HG02852 (cell line): Measurements from ENCODE around the gene CHN2.
A peak's percentile ranks its signal among the peaks of the same experiment; 100 is the strongest.

ENCODE experiments used
- ATAC-seq: cut with Tn5 transposase; IDR thresholded peaks from one replicate; pipeline ENCODE4 v1.9.1; 2021; ENCODE audit warnings: mild to moderate bottlenecking, moderate library complexity; ENCODE audit not compliant: unreplicated experiment

Gene CHN2

DNA sequence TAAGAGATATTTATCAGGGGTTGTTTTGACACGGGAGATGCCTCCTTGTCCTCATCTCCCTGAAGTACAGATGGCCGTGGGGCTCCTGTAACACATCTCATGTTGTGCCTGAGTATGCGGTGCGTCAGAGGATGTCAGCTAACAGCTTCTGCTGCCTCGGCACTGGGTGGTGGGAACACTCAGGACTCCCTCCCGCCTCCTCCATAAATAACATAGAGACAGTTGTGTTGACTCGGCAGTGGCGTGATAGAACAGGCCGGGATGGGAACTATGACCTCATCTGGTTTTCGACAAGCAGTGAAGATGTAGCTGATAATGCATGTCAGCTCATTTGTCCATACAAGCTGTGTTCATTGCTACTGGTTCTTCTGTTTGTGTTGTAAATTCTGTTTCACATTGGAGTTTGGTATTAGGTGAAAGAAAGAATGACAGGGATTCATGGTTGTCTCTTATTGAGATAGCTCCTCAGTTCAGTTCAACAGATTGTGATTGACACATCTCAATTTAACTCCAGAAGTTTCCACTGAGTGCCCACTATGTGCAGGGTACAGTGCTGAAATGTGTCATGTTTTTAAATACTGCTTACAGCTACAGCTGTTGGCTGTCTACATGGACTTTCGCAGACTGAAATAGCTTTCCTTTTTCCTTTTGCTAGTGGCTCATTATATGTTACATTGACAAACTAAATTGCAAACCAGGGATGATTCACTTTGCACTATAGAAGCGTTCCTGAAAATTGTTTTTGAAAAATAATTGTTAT lies 87.4 kb downstream of the CHN2 start:
- no peak for ATAC-seq

GRCh38 chr7:29282819-29283414 lies 88.3 kb downstream of the CHN2 start:
- no peak for ATAC-seq

- no peak for ATAC-seq
These were observed 90.3 kb downstream of the CHN2 start for GRCh38 chr7:29284696-29285443.

DNA sequence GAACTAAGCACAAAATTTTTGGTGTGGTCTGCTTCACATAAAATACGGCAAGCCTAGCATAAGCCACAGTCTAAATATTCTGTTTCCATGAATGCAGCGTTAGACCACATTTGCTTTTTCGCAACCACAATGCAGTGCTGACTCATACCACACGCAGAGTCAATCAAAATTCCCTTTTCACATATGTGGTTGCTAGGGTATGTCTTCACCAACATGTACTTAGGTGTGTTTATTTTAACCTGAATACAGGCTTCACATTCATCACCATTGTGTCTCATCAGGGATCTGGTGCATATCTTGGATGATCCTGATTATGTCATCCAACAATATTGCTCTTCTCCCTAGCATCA lies 90.8 kb downstream of the CHN2 start:
- peak; percentile 72 for ATAC-seq

DNA sequence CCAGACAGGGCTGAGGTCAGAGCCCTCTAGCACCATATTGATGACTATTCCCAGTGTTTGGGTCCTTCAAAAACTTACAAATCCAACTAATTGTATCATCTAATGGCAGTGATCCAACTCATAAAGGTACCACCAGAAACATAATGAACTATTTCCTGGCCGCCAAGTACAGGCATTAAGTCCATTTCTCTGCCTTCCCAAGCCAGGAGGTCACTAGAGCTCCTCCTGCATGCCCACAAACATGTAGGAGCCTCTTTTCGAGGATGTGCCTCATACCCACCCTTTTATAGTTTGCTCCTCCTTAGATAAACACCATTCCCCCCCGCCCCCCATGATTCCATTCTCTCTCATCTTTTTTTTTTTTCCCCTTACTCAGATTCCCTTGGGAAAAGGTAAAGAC lies 91.3 kb downstream of the CHN2 start:
- no peak for ATAC-seq

GRCh38 chr7:29287366-29287765 lies 92.8 kb downstream of the CHN2 start:
- no peak for ATAC-seq

GRCh38 chr7:29288181-29289091 lies 93.9 kb downstream of the CHN2 start:
- ATAC-seq: no peak

- ATAC-seq: peak; percentile 59
These were observed 94.8 kb downstream of the CHN2 start for GRCh38 chr7:29289156-29290021.

DNA sequence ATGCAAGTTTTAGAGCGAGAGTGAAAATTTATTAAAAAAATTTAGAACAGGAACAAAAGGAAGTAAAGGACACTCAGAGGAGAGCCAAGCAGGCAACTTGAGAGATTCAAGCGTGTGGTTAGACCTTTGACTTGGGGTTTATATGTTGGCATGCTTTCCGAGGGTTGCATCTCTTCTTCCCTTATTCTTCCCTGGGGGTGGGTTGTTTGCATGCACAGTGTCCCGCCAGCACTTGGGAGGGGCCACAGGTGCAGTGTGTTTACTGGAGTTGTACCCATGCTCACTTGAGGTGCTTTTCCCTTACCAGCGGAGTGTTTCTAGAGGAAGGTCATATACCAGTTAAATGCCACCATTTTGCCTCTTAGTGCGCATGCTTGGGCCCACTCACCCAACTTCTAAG lies 96.3 kb downstream of the CHN2 start:
- ATAC-seq: no peak

- no peak for ATAC-seq
These were observed 97.4 kb downstream of the CHN2 start for GRCh38 chr7:29291723-29292618.

- no peak for ATAC-seq
These were observed 98.5 kb downstream of the CHN2 start for GRCh38 chr7:29292886-29293658.

DNA sequence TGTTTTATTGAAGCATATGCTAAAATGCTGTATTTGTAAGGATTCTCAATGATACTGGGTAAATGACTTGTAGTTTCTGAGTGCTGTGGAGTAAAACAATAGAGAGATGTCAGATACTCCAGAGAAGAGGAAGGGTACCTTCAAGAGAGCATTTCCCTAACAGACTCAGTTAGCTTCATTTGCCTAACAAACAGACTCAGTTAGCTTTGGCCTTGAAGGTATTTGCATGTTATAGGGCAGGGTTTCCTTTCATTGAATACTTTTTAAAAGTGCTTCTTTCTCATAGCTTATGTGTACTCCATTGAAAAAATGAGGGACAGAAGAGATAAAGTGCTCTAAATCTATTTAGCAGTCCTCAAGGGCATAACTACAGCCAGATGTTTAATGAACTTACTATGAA lies 101.8 kb downstream of the CHN2 start:
- no peak for ATAC-seq

GRCh38 chr7:29297194-29297890 lies 102.8 kb downstream of the CHN2 start:
- no peak for ATAC-seq

DNA sequence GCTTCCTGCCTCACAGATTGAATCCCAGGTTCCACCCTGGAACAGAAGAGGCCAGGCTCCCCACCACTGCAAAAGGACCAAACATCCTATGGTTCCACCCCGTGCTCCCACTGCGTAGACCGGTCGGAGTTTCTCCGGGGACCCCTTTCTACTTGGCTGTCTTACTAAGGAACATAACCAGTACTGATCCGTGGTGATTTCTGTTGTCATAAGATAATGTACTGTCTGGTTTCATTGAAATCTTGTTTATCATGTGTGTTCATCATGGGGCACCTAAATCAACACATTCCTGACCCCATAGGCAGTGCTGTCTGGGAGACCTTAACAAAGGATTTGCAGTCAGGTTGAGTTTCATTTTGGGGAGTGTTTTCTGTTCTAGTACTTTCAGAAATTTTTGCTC lies 104.5 kb downstream of the CHN2 start:
- no peak for ATAC-seq

DNA sequence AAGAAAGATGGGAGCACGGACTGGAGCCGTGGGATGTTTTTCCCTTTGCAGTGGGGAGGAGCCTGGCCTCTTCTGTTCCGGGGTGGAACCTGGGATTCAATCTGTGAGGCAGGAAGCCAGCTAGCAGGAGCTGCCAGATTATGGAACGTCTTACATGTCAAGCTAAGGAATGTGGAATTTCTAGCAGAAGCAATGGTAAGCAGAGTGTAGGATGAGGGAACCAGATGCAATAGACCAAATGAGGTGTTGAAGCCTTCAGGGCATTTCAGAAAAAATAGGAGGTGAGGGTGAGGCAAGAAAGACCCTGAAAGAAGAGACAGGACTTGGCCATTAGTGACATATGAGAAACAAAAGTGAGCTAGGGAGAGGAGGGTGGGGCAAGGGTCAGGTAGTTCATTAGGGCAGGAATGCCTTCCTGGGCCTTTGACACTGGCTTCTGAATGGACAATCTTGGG lies 105.5 kb downstream of the CHN2 start:
- ATAC-seq: no peak

- ATAC-seq: no peak
These were observed 106.1 kb downstream of the CHN2 start for GRCh38 chr7:29300649-29301048.

GRCh38 chr7:29302666-29303395 lies 108.3 kb downstream of the CHN2 start:
- ATAC-seq: no peak
